GM18951 (cell line): ENCODE results near the gene TBC1D16.

ENCODE experiments used
- POLR2A ChIP-seq: IDR thresholded peaks from 4 replicates; pipeline ENCODE4 v1.6.1; 2011; ENCODE audit warnings: mild to moderate bottlenecking; ENCODE audit not compliant: insufficient read length, insufficient read depth; ENCODE audit errors: extremely low read depth
- in situ Hi-C: fragments of 300-500 bp; cut with MboI; formaldehyde crosslinking; loops from one replicate; pipeline ENCODE4 v1.12.0; 2022; ENCODE audit warnings: low sequenced_read_pairs, mixed read lengths, inconsistent platforms; ENCODE audit not compliant: unreplicated experiment

TBC1D16 gene

DNA sequence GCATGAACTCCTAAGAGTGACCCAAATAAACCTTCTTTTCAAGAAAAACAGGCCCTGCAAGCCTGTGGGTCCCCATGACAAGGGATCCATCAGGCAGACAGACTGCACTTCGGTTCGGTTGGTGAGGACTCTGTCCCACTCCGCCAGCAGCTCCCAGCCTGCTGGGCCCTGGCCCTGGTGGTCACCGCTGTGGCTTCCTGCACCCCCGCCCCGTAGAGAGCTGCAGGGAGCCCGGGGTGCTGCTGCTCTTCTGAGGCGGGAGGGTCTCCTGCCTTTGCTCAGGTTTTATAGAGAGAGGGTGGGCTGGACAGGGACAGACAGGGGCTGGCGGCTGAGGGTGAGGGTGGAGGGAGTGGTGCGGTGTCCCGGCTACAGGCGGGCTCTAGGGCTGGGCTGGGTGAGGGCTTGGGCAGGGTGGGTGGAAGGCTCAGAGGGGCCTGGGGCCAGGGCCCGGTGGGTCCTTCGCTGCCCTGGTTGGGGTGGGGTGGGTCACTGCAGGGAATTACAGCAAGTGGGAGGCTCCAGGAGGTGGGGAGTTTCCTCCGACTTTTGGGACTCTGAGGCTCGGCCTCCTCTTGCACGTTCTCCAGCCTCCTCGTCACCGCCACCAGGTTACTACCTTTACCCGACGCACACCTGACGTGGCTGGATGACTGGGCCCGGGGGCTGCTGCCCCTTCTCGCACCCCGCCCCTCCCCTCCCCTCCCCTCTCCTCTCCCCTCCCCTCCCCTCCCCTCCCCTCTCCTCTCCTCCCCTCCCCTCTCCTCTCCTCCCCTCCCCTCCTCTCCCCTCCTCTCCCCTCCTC, 106.2 kb downstream of the TBC1D16 start:
- in situ Hi-C loops, result no loop called here
- TF ChIP-seq POLR2A, result no peak

DNA sequence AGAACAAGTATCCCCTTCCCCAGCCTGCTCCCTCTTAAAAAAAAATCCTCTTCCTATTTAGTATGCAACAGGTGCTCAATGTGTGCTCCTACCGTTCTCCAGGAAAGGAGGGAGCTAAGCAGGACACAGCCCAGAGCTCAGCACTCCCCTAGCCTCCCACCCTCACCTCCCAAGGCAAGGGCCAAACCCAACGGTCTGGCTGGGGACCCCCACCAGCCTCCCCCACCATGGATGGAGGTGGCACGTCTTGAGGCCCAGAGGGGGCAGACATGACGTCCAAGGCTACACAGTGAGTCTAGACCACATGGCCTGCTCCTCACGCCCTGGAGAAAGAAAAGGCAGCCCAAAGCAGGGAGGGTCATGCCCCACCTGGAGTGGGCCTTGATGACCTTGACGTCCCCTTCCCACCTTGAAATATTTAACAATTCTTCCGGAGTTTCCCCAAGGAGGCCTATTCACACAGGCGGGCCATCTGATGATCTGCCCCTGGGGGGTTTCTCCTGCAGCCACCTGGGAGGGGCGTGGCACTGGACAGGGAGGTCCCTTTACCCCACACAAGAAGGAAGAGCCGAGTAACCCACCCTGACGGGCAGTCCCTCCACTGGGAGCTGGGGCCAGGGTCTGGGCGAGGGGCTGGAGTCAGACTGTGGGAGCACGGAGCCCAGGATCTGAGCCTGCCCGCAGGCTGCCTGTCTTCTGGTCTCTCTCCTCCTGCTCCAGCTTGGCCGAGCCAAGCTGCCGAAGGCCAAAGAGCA, 107.0 kb downstream of the TBC1D16 start:
- no peak for TF ChIP-seq POLR2A
- in situ Hi-C loops, result no loop called here

DNA sequence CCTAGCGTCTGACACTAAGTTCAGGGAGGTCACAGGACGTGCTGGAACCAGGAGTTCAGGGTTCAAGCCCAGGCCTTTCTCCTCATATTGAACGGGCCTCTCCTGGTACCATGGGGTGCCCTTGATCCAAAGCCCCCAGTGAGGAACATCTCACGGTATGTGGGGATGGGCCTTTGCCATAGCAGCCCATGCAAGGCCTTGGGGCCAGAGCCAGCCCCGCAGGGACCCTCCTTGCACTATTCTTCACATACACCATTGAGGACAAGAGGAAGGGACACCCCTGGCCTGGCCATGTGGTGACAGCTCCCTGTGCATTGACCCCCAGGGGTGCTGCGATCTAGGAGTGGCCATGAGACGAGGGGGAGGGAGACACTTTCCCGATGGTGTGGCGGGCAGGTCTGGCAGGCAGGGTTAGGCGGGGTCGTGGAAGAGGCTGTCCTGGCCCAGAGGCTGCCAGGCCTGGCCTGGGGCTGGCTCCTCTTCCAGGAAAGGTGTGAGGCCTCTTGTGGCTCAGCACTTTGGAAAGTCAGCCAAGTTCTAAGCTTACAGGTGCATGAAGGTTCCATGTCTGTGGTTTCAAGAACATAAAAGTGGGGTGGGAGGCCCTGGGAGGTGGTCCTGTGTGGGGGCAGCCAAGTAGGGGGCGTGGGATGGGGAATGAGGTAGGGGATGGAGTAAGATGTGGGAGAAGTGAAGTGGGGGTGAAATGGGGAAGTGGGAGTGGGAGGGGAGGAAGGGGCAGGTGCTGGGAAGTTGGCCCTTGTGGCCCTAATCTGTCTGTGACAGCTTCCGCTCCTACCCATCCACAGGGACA, 107.8 kb downstream of the TBC1D16 start:
- TF ChIP-seq POLR2A, result no peak
- in situ Hi-C loops, result no loop called here

DNA sequence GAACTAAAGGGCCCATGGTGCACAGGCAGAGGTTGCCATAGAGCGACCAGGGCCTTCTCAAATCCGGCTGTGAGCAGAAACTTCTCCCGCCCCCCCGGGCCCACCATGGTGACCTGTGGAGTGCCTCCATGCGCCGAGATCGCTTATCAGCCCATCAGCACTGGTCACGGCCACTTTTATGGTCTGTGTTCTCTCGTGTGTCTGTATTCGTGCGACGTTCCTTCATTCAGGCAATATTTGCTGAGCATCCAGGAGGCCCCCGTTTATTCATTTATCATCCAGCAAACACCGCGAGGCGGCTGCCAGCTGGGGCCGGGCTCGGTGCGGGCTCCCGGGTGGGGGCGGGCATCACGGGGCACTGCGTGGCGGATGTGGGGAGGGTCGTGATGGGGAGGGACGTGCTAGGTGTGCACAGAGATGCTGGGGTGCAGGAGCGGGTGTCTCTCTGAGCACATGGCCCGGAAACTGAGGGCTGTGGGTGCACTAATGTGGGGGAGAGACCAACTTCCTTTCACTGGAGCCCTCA, 108.5 kb downstream of the TBC1D16 start:
- TF ChIP-seq POLR2A, result no peak
- in situ Hi-C loops, result no loop called here

GRCh38 chr17:79926605-79927135, 109.0 kb downstream of the TBC1D16 start:
- in situ Hi-C loops, result no loop called here
- TF ChIP-seq POLR2A, result no peak

- no peak for TF ChIP-seq POLR2A
- in situ Hi-C loops, result no loop called here
Measured at GRCh38 chr17:79926142-79926604, 109.5 kb downstream of the TBC1D16 start.

DNA sequence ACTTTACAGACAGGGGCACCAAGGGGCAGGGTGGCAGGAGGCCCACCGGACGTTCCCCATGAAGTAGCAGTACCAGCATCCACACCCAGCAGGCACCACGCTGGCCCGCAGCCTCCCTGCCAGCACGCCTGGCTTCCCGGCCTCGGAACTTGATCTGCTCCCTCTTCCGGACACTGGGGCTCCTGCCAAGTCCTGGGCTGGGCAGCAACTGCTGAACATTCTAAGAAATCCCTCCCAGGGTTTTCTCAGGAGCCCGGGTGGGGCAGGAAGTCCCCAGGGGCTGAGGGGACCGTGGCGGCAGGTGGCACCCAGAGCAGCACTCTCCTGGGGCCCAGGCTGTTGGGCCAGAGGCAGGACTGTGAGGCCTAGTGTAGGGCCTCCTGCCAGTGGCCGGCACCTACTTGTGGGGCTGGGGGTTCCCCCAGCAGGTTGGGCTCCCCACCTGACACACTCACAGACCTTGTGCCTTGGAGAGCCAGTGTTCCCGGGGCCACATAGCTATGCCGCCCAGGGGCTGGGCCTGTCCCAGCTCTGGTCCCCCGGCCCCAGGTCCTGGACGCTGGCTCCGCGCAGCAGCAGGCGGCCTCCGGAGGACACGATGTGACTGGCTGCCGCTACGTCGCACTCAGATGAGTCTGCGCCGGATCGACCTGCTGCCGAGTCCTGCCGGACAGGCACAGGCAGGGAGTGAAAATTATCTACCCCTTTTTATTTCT, 110.3 kb downstream of the TBC1D16 start:
- in situ Hi-C loops, result no loop called here
- no peak for TF ChIP-seq POLR2A

DNA sequence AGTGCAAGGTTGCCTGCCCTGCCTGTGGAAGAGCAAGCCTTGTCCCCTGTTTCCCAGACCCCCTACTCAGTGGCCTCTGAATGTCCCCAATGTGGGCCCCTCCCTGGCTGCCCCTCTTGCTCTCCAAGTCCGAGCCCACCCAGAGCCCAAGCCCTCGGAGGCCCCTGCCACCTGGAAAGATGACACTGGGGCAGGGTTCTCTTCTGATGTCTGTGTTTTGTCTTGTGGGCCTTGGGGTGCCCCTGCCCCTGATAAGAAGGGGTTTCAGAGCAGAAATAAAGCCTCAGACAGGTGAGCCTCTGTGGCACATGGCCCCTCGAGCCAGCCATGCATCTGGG, 111.1 kb downstream of the TBC1D16 start:
- in situ Hi-C loops, result no loop called here
- no peak for TF ChIP-seq POLR2A

- TF ChIP-seq POLR2A, result no peak
- in situ Hi-C loops, result no loop called here
Measured at GRCh38 chr17:79923974-79924638, 111.6 kb downstream of the TBC1D16 start.

DNA sequence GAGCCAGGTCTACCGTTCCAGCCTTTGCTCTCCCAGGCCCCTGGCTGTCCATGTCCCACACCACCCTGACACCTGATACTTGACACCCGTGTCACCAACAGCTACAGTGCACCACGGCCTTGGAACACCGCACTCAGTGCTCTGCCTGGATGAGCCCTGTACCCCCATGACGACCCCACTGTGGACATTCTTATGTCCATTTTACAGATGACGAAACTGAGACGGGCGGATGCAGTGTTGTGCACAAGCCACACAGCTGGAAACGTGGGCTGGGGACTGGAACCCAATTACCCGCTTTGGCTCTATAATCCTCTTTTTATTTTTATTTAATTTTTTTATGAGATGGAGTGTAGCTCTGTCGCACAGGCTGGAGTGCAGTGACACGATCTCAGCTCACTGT, 112.9 kb downstream of the TBC1D16 start:
- no peak for TF ChIP-seq POLR2A
- in situ Hi-C loops, result no loop called here

DNA sequence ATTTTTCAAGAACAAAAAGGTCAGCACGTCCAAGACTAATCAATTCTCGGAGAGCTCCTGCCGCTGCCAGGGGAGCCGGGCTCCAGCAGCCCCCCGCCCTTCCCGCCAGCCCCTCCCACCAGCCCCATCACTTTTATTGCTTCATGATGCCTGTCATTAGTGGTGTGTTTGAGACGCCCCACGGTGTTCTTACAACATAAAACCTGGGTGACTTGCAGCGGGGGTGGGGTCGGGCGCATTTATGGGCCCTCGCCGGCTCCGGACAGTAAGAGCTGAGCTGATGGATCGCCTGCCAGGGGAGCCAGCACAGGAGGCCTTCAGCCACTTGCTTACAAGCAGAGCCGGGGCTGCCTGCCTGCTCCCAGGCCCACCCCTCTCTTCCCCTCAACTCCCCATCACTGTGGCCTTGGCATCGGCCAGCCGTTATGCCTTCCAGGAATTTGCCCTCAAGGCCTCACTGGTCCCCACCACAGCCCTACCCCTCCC, 113.5 kb downstream of the TBC1D16 start:
- in situ Hi-C loops, result no loop called here
- no peak for TF ChIP-seq POLR2A
